ENCODE results near the gene NUP54. TPM values are rescaled to one million over a fixed set of nuclear protein-coding genes. Genes with fewer than 3 reads are reported as not detected.

Gene NUP54
- total and polyA plus RNA-seq, 2 of the 8 experiments (the other 6 are each of a cell fraction or from before 2014, with no cell fraction given), result 51.4 to 103 TPM

DNA sequence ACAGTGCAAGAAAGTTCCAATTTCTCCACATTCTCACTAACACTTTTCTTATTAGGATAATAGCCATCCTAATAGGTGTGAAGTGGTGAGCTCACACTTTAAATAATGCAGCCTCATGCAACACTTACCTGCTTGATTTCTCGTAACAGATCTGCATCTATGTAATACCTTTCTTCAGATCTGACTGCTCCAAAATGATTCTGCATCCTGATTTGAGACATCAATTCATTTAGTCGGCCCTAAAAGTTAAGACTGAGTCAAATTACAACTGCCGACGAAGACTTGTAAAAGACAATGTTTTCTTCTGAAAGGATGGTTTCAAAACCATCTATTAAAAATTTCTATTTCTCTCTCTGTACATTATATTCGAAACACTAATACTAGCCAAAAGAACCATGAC, 30.7 kb downstream of the NUP54 start (continued):
- TF ChIP-seq SIN3A (conservative IDR thresholded peaks at IDR 0.05 in 1 of 2, IDR thresholded peaks at IDR 0.05 in 1 of 2; ENCODE audit: low read depth in 1 of 2, low read length in 2 of 2), result no peak
- TF ChIP-seq, protein P1, sequence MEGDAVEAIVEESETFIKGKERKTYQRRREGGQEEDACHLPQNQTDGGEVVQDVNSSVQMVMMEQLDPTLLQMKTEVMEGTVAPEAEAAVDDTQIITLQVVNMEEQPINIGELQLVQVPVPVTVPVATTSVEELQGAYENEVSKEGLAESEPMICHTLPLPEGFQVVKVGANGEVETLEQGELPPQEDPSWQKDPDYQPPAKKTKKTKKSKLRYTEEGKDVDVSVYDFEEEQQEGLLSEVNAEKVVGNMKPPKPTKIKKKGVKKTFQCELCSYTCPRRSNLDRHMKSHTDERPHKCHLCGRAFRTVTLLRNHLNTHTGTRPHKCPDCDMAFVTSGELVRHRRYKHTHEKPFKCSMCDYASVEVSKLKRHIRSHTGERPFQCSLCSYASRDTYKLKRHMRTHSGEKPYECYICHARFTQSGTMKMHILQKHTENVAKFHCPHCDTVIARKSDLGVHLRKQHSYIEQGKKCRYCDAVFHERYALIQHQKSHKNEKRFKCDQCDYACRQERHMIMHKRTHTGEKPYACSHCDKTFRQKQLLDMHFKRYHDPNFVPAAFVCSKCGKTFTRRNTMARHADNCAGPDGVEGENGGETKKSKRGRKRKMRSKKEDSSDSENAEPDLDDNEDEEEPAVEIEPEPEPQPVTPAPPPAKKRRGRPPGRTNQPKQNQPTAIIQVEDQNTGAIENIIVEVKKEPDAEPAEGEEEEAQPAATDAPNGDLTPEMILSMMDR (IDR thresholded peaks at IDR 0.05; ENCODE audit: control extremely low read depth in 1 of 3, insufficient read depth in 1 of 3, low read depth in 1 of 3, low read length in 3 of 3), result no peak
- no peak for TF ChIP-seq SAP30 (IDR thresholded peaks at IDR 0.05; ENCODE audit: insufficient read depth, insufficient replicate concordance, low read length)
- no peak for TF ChIP-seq JUND (IDR thresholded peaks at IDR 0.05; ENCODE audit: low read length)

Data from H1 (cell line).